Measurements from ENCODE around the gene DGCR8. TPM values are rescaled to one million over a fixed set of nuclear protein-coding genes. Genes with fewer than 3 reads are reported as not detected.

Gene DGCR8
- total and polyA plus RNA-seq, 10 donors, result 7.8 to 62.7 (median 31.4) TPM

GRCh38 chr22:20123366-20124082, 43.5 kb downstream of the DGCR8 start:
- peaks cover 0 to 87% (median 63%) of the 10 kb centered on the region in 6 donors for H3K36me3 ChIP-seq

DNA sequence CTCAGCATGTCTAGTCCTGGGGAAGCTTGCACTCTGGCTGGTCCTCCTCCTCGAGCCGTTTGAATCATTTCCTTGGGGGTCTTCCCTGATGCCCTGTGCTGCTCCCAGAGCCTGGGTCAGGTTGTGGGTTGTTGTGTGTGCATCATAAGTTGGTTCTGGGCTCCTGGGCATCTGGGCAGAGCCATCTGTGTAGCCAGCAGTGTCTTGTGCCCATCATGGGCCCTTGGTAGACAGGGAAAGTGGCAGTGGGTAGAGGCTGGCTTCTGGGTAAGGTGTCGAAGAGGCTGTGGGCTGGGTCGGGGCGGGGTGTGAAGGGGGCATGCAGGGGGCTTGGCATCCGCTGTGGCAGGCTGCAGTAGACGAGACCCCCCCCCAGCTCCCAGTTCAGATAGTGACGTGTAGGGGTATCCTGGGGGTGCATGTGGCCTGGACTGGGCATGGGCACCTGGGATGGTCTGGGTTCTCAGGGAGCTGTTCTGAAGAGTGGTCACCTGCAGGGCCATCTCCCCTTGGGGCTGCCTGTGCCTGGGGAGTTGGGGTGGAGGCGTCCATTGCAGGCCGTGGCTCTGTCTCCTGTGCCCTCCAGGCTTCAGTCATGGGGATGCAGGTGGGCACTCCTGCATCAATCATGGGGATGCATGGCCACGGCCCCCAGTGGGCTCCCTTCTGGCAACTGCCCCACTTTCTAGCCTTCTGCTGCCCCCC, 44.2 kb downstream of the DGCR8 start:
- Histone ChIP-seq H3K4me1 (peaks cover 0 to 72% (median 29%) of the 10 kb centered on the region in 6 donors), H3K9me3 (no peaks in the 10 kb centered on the region), H3K4me3 (no peak overlapping the region), H3K36me3 (peaks cover 0 to 83% (median 59%) of the 10 kb centered on the region in 6 donors), H3K27ac (peak overlapping the region in 1 of 8 donors; percentile 61), H3K27me3 (replicated peaks in 1 of 7) (no peaks in the 10 kb centered on the region)
- 91 to 100% (median 92%) methylated on average over 8 to 11 of the region's 11 CpGs for WGBS, 5 donors
- no peak for DNase-seq
- TF ChIP-seq POLR2AphosphoS5 (IDR thresholded peaks at IDR 0.05) (peak in 1 of 3 donors; percentile 0), CTCF (IDR thresholded peaks at IDR 0.05 in 8 of 11, conservative IDR thresholded peaks at IDR 0.05 in 3 of 11) (no peak), POLR2A (IDR thresholded peaks at IDR 0.05) (no peak)
- intact Hi-C loops (cut with DNase I; ENCODE audit: low total_unique reads), result loop anchor here (10.0 kb wide), 1 partner anchor 149 kb away; no protein-coding TSS in a partner anchor

More at GRCh38 chr22:20123366-20124082, 43.5 kb downstream of the DGCR8 start:
- TF ChIP-seq POLR2AphosphoS5 (IDR thresholded peaks at IDR 0.05), result peak in 1 of 3 donors; percentile 36
- no peak for TF ChIP-seq CTCF (IDR thresholded peaks at IDR 0.05 in 8 of 11, conservative IDR thresholded peaks at IDR 0.05 in 3 of 11)
- no peak for TF ChIP-seq POLR2A (IDR thresholded peaks at IDR 0.05)
- Histone ChIP-seq H3K27me3 (replicated peaks in 1 of 7) (no peaks in the 10 kb centered on the region), H3K4me3 (no peak overlapping the region), H3K4me1 (peaks cover 5 to 73% (median 36%) of the 10 kb centered on the region in 6 donors), H3K27ac (no peak overlapping the region), H3K9me3 (no peaks in the 10 kb centered on the region)
- intact Hi-C loops (cut with DNase I; ENCODE audit: low total_unique reads), result loop anchor here (10.0 kb wide), 1 partner anchor 149 kb away; no protein-coding TSS in a partner anchor
- DNase-seq, result no peak
- 84 to 96% (median 91%) methylated on average over 9 to 13 of the region's 13 CpGs for WGBS, 5 donors

GRCh38 chr22:20125201-20126174, 45.4 kb downstream of the DGCR8 start:
- DNase-seq, result no peak
- H3K4me3 ChIP-seq, result no peak overlapping the region
- peaks cover 0 to 70% (median 24%) of the 10 kb centered on the region in 6 donors for H3K4me1 ChIP-seq
- H3K36me3 ChIP-seq, result peaks cover 0 to 71% (median 47%) of the 10 kb centered on the region in 6 donors
- 82 to 92% (median 86%) methylated on average over 23 to 32 of the region's 32 CpGs for WGBS, 5 donors
- H3K9me3 ChIP-seq, result no peaks in the 10 kb centered on the region
- H3K27me3 ChIP-seq (replicated peaks in 1 of 7), result no peaks in the 10 kb centered on the region
- H3K27ac ChIP-seq, result peak overlapping the region in 5 of 8 donors; percentile 50 to 66 (median 60)
- intact Hi-C loops (cut with DNase I; ENCODE audit: low total_unique reads), result loop anchor here (10.0 kb wide), 1 partner anchor 151 kb away; no protein-coding TSS in a partner anchor
- TF ChIP-seq CTCF (IDR thresholded peaks at IDR 0.05 in 8 of 11, conservative IDR thresholded peaks at IDR 0.05 in 3 of 11) (peak in 5 of 11 experiments; percentile 14 to 32 (median 24)), POLR2AphosphoS5 (IDR thresholded peaks at IDR 0.05) (peak; percentile 11 to 61 (median 57)), POLR2A (IDR thresholded peaks at IDR 0.05) (no peak)

Data from spleen (tissue), 11 donors.